HEK293 (cell line): ENCODE data around the gene AFF3.

Experiments
- CTCF ChIA-PET: fragments of 350-600 bp; formaldehyde crosslinking; extraction: SDS; loops from one replicate; lab custom pipeline; 2021; ENCODE audit warnings: antibody characterized with exemption; lab: Yijun Ruan, JAX
- POLR2A ChIA-PET: fragments of 300-600 bp; formaldehyde crosslinking; extraction: SDS; loops from one replicate; lab custom pipeline; 2020; ENCODE audit warnings: antibody characterized with exemption, inconsistent platforms; lab: Yijun Ruan, JAX
- H3K27ac ChIP-seq: fragments of 200-500 bp; sonication (Bioruptor generic); 2 replicates; pipeline ENCODE4 v1.5.1; 2014; ENCODE audit warnings: low read depth, low read length, control low read depth, inconsistent platforms; ENCODE audit errors: extremely low read depth
- H3K36me3 ChIP-seq, 2 experiments: fragments of 200-500 bp in 1 of 2; sonication (Bioruptor generic) in 1 of 2; 1 replicate in 1 of 2; 2 replicates in 1 of 2; pipeline ENCODE4 v1.5.1; 2014 to 2017; ENCODE audit warnings: inconsistent platforms in 2 of 2, low read length in 2 of 2; ENCODE audit not compliant: control insufficient read depth in 2 of 2, insufficient read depth in 1 of 2
- H3K4me1 ChIP-seq: fragments of 200-500 bp; sonication (Bioruptor generic); 2 replicates; pipeline ENCODE4 v1.5.1; 2014; ENCODE audit warnings: mild to moderate bottlenecking, low read length, inconsistent platforms; ENCODE audit not compliant: control insufficient read depth, insufficient read depth
- H3K4me3 ChIP-seq: 2 replicates; pipeline ENCODE4 v1.5.1; 2011; ENCODE audit warnings: low read depth, mild to moderate bottlenecking, control low read depth, low read length, moderate library complexity
- H3K9me3 ChIP-seq: fragments of 200-500 bp; sonication (Bioruptor generic); 2 replicates; pipeline ENCODE4 v1.5.1; 2014; ENCODE audit warnings: low read depth, low read length, inconsistent platforms; ENCODE audit not compliant: control insufficient read depth, insufficient read depth
- BCL6B ChIP-seq: fragments of 450-650 bp; formaldehyde crosslinking; IDR thresholded peaks from 2 replicates; pipeline ENCODE4 v1.5.1; 2017; ENCODE audit warnings: missing biosample characterization, missing genetic modification characterization
- GLI2 ChIP-seq: fragments of 450-650 bp; formaldehyde crosslinking; IDR thresholded peaks from 2 replicates; pipeline ENCODE4; 2017; ENCODE audit warnings: missing biosample characterization, missing genetic modification characterization, low read depth, borderline replicate concordance
- KLF16 ChIP-seq: fragments of 450-650 bp; formaldehyde crosslinking; IDR thresholded peaks from 2 replicates; pipeline ENCODE4 v1.5.1; 2017; ENCODE audit warnings: missing biosample characterization, missing genetic modification characterization
- PRDM2 ChIP-seq: fragments of 450-650 bp; formaldehyde crosslinking; IDR thresholded peaks from 2 replicates; pipeline ENCODE4 v1.5.1; 2016; ENCODE audit warnings: missing biosample characterization, missing genetic modification characterization, borderline replicate concordance
- YY2 ChIP-seq: fragments of 450-650 bp; formaldehyde crosslinking; IDR thresholded peaks from 2 replicates; pipeline ENCODE4 v1.5.1; 2016; ENCODE audit warnings: missing biosample characterization, missing genetic modification characterization
- ZBTB26 ChIP-seq: fragments of 450-650 bp; formaldehyde crosslinking; optimal IDR thresholded peaks from 2 replicates; pipeline ENCODE3; 2016; ENCODE audit warnings: missing biosample characterization, mild to moderate bottlenecking, missing genetic modification characterization
- ZNF132 ChIP-seq: fragments of 450-650 bp; formaldehyde crosslinking; IDR thresholded peaks from 2 replicates; pipeline ENCODE4 v1.5.1; 2017; ENCODE audit warnings: missing biosample characterization, missing genetic modification characterization, borderline replicate concordance
- ZNF174 ChIP-seq: fragments of 450-650 bp; formaldehyde crosslinking; IDR thresholded peaks from 2 replicates; pipeline ENCODE4 v1.5.0; 2017; ENCODE audit warnings: missing biosample characterization, mild to moderate bottlenecking, missing genetic modification characterization
- ZNF26 ChIP-seq: fragments of 450-650 bp; formaldehyde crosslinking; IDR thresholded peaks from 2 replicates; pipeline ENCODE4 v1.5.1; 2016; ENCODE audit warnings: missing biosample characterization, missing genetic modification characterization
- ZNF302 ChIP-seq: fragments of 450-650 bp; formaldehyde crosslinking; IDR thresholded peaks from 2 replicates; pipeline ENCODE4 v1.5.1; 2016; ENCODE audit warnings: missing biosample characterization, missing genetic modification characterization, low read depth
- ZNF391 ChIP-seq: fragments of 450-650 bp; formaldehyde crosslinking; IDR thresholded peaks from 2 replicates; pipeline ENCODE4 v1.5.1; 2016; ENCODE audit warnings: low read depth, missing biosample characterization, missing genetic modification characterization, borderline replicate concordance
- ZNF394 ChIP-seq: fragments of 450-650 bp; formaldehyde crosslinking; IDR thresholded peaks from 2 replicates; pipeline ENCODE4 v1.5.1; 2016; ENCODE audit warnings: missing biosample characterization, missing genetic modification characterization, mild to moderate bottlenecking, moderate library complexity, borderline replicate concordance
- ZNF473 ChIP-seq: fragments of 450-650 bp; formaldehyde crosslinking; IDR thresholded peaks from 2 replicates; pipeline ENCODE4 v1.5.1; 2017; ENCODE audit warnings: missing biosample characterization, missing genetic modification characterization
- ZNF610 ChIP-seq: fragments of 450-650 bp; formaldehyde crosslinking; IDR thresholded peaks from 2 replicates; pipeline ENCODE4 v1.5.1; 2016; ENCODE audit warnings: missing biosample characterization, missing genetic modification characterization, borderline replicate concordance
- ZSCAN18 ChIP-seq: fragments of 450-650 bp; formaldehyde crosslinking; IDR thresholded peaks from 2 replicates; pipeline ENCODE4 v1.5.1; 2016; ENCODE audit warnings: missing biosample characterization, missing genetic modification characterization

The AFF3 gene

GRCh38 chr2:99949530-99949929 lies 192.9 kb downstream of the AFF3 start:
- no peak overlapping the region for H3K27ac ChIP-seq
- no peaks in the 10 kb centered on the region for H3K4me1 ChIP-seq
- ChIA-PET CTCF (interaction anchor here (0.7 kb wide), 1 partner anchor 207 kb away, joined by 3 read pairs; no protein-coding TSS in a partner anchor), POLR2A (no interaction called here)
- H3K9me3 ChIP-seq: no peaks in the 10 kb centered on the region
- TF ChIP-seq ZNF394 (tag by site-specific recombination) (no peak), ZBTB26 (tag by site-specific recombination) (no peak), PRDM2 (tag by site-specific recombination) (no peak), ZSCAN18 (tag by site-specific recombination) (no peak), ZNF610 (no peak), ZNF132 (no peak), ZNF26 (no peak), BCL6B (tag by site-specific recombination) (no peak), ZNF473 (tag by site-specific recombination) (no peak), ZNF174 (tag by site-specific recombination) (no peak), YY2 (no peak), ZNF302 (no peak), GLI2 (tag by site-specific recombination) (no peak), ZNF391 (no peak), KLF16 (tag by site-specific recombination) (no peak)
- no peak overlapping the region for H3K4me3 ChIP-seq
- no peaks in the 10 kb centered on the region for H3K36me3 ChIP-seq
